Measurements from ENCODE around the gene C4orf50.

DNA sequence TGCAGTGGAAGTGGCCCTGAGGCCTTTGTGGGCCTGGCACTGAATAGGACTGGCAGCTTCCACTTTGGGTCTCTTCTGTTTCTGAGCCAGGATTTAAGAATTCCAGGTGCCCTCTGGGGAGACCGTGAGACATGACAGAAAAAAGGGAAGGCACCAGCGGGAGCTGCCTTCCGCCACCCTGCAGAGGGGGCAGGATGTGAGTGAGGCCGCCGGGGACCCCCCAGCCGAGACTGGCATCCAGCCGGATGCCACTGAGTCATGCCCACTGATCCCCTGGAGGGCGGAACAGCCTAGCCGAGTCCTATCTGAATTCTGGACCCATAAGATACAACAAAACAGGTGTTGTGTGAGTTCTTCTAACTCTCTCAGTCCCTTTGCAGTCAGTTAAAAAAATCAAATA is 41.3 kb downstream of the C4orf50 start:
- TF ChIP-seq POLR2A (IDR thresholded peaks at IDR 0.05; ENCODE audit: low read length) (no peak), GATA1 (IDR thresholded peaks at IDR 0.05; ENCODE audit: low read depth, low read length) (no peak)

Measured in erythroblast (primary cell).